ENCODE measurements around the gene BUD23.
"Not testable (repeated sequence)": the region's sequence is repeated elsewhere in the genome, so short reads cannot be mapped to it uniquely, and the experiment has no call there.

Gene BUD23

GRCh38 chr7:73701357-73701995 is 18.1 kb downstream of the BUD23 start:
- ATAC-seq, result peak in 1 of 2 donors; percentile 33

DNA sequence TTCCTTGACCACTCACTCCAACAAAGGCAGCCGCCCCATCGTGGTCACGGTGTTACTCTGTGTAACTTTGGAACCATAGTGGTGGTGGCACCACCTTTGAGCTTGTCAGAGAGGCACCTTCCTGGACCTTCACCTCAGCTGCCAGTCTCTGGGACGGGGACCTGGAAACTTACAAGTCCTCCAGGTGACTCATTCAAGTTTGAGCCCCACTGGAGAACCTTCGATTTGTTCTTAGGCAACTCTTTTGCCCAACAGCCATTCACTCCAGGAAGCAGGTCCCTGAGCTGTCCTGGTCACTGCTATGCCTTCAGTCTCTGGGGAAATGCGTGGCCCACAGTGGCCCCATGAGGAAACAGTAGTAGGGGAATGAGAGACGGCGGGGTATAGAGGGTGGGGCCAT is 18.8 kb downstream of the BUD23 start:
- ATAC-seq, result no peak

DNA sequence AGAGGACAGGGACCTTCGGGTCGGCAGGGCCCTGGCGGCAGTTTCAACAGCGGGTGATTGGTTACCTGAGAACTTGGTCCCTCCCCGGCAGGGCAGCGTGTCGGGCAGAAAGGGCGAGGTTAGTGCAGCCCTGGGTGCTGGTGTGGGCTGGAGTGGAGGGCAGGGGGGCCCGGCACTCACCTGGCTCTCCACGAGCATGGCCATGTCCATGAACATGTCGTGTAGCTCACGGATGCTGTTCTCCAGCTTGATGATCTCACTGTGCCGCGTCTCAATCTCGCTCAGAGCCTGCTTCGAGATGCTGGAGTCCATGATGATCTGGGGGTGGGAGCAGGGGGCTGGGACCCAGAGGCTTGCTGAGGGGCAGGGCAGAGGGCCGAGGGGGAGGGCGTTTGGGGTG is 19.3 kb downstream of the BUD23 start:
- no peak for ATAC-seq

- no peak for ATAC-seq
These were observed 19.8 kb downstream of the BUD23 start for GRCh38 chr7:73703225-73703624.

DNA sequence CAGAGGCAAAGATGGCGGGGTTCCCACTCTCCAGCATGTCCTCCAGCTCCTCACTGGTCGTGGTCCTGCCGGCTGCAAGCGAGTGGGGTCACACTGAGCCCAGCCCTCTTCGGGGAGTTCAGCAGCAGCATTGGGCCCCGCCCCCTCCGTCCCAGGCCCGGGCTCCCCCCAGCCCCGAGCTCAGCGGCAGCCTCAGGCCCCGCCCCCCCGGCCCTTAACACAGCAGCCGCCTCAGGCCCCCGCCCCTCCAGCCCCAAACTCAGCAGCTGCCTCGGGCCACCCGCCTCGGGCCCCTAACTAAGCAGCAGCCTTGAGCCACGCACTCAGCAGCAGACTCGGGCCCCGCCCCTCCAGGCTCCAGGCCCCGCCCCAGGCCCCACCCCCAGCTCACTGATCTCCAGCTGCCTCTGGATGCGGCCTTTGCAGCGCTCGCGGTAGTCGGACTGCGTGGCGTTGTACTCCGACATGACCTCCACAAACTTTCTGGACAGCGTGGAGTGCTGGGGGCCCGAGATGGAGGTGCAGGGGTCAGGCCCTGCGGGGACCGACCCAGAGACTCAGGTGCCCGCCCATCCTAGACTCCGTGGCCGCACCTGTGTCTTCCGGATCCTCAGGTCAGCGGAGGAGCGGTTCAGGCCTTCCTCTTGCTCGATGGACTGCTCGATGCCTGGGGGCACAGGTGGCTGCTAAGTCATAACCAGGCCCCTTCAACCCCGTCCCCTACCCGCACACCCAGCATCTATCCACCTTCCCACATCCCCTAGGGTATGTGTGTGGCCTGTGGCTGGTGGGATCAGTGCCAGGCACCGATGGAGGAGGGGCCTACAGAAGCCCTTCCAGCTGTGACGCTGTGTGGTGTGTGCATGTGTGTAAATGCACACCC is 20.6 kb downstream of the BUD23 start:
- peak; percentile 18 to 50 for ATAC-seq

DNA sequence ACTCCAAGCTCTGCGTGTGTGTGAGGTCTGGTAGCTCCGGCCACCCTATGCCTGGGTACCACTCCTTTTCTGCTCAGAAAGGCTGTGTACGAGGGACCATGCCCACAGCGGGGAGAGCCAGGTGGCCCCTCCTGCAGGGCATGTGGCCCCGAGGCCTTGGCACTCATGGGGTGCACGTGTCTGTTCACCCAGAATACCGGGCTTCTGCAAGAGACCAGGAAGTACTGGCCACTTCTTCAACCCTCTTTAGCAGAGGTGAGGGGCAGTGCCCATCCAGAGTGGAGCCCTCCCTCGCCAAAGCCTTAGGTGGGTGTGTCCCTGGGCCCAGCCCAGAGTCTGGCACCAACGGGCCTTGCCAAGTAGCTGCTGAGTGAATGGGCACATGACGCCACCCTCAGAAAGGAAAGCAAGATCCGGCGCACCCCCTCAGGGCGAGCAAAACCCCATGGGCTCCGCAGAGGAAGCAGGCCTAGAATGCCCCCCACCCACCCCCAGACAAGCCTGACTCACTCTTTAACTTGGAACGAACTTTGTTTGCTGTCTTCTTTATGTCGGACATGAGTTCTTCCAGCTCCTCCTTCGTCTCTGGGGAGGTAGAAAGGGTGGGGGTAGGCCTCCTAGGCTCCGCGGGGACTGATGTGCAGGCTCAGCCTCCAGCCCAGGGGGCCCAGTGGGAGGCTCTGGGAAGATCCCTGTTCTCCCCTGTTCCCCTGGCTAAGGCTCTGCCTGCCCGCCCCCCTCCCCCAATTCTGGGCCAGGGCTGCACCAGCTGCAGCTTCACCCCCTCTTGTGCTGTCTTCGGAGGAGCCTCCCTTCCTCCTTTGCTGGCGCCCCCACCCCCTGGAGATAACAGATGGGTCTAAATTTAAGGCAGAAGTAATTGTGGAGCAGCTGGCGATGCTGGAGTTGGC is 21.5 kb downstream of the BUD23 start:
- ATAC-seq, result no peak

- ATAC-seq, result no peak
These were observed 22.1 kb downstream of the BUD23 start for GRCh38 chr7:73705551-73705920.

GRCh38 chr7:73706126-73707044 is 23.0 kb downstream of the BUD23 start:
- peak; percentile 92 for ATAC-seq

- no peak for ATAC-seq
These were observed 23.7 kb downstream of the BUD23 start for GRCh38 chr7:73707045-73707631.

GRCh38 chr7:73708961-73709549 is 25.7 kb downstream of the BUD23 start:
- no peak for ATAC-seq

GRCh38 chr7:73712773-73713172 is 29.4 kb downstream of the BUD23 start:
- ATAC-seq, result no peak

- ATAC-seq, result not testable (repeated sequence)
These were observed 29.9 kb downstream of the BUD23 start for GRCh38 chr7:73713319-73713718.

GRCh38 chr7:73715648-73716317 is 32.4 kb downstream of the BUD23 start:
- peak; percentile 79 to 81 for ATAC-seq

- ATAC-seq, result no peak
These were observed 33.0 kb downstream of the BUD23 start for GRCh38 chr7:73716318-73716890.

DNA sequence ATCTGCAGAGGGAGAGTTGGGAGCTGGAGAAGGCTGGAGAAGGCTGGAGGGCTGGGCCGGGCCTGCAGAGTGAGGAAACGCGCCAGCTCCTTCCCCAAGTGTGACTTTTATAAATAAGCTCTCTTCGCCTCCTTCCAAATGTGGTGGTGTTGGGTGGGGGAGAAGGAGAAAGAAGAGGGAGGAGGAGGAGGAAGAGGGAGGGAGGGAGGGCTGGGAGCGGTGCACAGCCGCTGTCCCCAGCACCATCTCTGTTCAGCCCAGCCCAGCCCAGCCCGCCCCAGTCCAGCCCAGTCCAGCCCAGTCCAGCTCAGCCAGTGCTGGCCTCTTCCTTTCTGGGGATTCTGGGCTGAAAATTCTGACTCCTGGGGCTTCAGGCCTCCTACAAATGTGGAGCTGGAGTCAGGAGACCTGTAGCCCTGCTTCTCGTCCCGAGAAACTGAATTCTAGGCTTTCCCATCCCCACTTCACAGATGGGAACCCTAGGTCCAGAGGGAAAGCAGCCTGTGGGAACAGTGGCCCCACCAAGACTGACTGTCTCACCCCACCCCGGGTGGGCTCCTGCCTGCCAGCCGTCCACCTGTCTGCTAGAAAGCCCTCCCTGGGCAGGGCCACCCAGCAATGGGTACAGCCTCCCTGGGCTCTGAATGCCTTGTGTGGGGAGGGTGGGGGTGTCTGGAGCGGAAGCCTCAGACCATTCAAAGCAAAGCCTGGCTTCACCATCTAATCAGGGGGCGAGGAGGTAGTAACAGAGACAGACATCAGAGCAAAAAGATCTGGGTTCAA is 33.8 kb downstream of the BUD23 start:
- no peak for ATAC-seq

DNA sequence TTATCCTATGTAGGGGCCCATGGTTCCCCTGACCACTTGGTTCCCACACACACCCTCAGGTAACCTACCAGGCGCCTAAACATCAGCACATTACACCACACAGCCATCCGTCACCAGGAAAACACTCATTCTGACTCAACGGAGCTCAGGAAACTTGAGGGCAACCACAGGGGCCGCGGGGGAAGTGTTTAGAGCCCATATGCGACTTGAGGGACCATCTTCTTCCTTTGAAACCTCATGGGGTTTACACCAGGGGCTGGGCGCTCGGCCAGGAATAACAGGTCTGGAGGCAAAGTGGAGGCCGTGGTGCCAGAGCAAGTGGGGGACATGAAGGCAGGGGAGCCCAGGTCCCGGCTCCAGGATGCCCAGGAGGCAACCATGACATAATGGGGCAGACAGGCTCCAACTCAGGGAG is 34.6 kb downstream of the BUD23 start:
- peak; percentile 71 to 74 for ATAC-seq

DNA sequence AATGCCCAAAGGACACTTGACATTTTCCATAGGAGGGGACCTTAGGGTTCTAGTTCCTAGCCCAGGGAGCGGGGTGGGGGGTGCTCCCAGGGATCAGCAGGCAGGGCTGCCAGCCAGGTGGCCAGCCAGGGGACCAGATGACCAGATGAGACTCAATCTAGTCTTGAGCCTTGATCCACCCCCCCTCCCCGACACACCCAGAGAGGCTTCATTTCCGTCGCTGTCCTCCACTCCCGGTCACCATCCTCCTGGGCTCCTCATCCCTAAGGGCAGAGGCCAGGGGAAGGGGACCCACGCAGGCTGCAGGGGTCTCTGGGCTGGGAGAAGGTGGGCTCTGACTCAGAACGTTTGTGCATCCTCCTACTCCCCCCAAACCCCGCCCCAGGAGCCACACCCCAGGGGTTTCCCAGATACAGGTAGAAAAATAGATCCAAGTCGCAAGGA is 35.1 kb downstream of the BUD23 start:
- ATAC-seq, result no peak

DNA sequence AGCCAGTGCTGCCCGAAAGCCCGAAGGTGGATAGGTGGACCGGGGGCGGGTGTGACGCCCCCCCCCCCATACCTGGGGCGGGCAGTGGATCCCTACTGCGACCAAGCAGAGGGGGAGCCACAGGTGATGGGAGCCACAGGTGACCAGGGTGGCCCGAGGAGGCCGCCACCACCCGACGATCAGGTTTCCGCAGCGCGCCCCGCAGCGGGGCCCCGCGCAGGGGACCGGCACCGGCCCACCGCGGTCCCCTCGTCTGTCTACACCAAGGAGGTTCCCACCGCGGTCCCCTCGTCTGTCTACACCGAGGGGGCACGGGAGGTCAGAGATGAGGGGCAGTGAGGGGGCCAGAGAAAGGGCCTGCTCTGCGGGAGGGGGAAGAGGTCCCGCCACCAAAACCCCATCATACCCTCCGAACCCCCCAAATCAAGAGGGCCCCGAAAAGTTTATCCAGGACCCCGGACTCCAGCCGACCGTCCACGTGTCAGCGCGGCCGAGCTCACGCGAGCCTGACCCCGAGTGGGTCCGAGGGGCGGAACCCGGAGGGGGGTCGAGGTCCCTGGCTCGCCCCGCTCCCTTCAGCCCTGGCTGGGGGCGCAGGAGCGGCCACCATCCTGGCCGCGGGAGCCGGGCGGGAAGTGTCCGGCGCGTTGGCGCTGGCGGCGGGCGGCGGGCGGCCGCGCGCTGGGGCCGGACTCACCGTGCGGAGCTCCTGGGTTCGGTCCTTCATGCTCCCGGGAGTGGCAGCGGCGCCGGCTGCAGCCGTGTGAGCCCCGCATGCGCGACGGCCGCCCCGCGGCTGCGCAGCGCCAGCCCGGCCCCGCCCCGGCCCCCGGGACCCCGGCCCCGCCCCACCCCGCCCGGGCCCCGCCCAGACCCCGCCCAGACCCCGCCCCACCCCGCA is 35.8 kb downstream of the BUD23 start, which contains the start of gene STX1A:
TSS of gene STX1A (minus strand) at position 765 of the 901 bp plus-strand sequence. CDS start at position 727, 38 bp downstream.
- ATAC-seq, result peak; percentile 39 to 49

All from activated CD4-positive, CD25-positive, alpha-beta regulatory T cell treated with anti-CD3 and anti-CD28 coated beads, Interleukin-2, amount 50 U/mL, for 24 hours (primary cell).